Skeletal muscle satellite cell (primary cell): ENCODE data around the gene TMEM259.
A peak's percentile ranks its signal among the peaks of the same experiment; 100 is the strongest.

Source experiments
- H3K27me3 ChIP-seq: 2 replicates; pipeline ENCODE4 v1.7.0; 2013; ENCODE audit warnings: low read length; ENCODE audit not compliant: control insufficient read depth, insufficient read depth
- H3K36me3 ChIP-seq: 2 replicates; pipeline ENCODE4 v1.7.0; 2013; ENCODE audit warnings: mild to moderate bottlenecking, control low read depth, low read length; ENCODE audit not compliant: insufficient read depth
- H3K4me1 ChIP-seq: 2 replicates; pipeline ENCODE4 v1.7.0; 2013; ENCODE audit warnings: low read length; ENCODE audit not compliant: control insufficient read depth, insufficient read depth
- H3K4me2 ChIP-seq: 2 replicates; pipeline ENCODE4 v1.7.0; 2013; ENCODE audit warnings: mild to moderate bottlenecking, low read length
- H3K4me3 ChIP-seq: 2 replicates; pipeline ENCODE4 v1.7.0; 2013; ENCODE audit warnings: low read length
- H3K9ac ChIP-seq: 2 replicates; pipeline ENCODE4 v1.7.0; 2013; ENCODE audit warnings: mild to moderate bottlenecking, low read depth, low read length, moderate library complexity
- H3K9me3 ChIP-seq: replicated peaks from 2 replicates; pipeline ENCODE4 v1.7.0; 2013; ENCODE audit warnings: mild to moderate bottlenecking, control low read depth, low read length

TMEM259 gene

DNA sequence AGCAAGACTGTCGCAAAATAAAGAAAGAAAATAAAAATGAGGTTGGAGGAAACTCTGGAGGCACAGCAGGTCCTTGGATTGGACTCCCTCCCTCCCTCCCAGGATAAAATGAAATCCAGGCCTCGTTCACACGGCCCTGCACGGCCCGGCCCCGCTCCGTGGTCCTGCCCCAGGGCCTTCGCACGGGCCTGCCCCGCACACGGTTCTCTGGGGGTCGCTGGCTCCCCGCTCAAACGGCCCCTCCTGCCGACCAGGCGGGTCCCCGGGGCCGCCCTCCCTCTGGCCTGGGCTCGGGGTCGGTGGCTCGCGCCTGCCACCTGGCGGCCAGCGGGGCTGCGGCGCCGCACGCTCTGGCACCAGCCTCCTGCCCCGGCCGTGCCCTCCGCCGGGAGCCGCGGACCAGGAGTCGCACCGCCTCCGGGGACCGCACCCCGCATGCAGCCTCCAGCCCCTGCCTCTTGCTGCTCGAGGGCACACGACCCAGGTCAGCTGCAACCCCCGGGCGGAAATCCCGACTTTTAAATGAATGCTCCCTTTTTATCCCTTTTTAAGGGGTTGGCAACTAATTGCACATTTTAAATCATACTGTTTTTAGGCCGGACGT lies 38.3 kb downstream of the TMEM259 start:
- peaks cover 22% of the 10 kb centered on the region for H3K4me1 ChIP-seq
- no peaks in the 10 kb centered on the region for H3K27me3 ChIP-seq
- H3K9me3 ChIP-seq, result no peaks in the 10 kb centered on the region
- peak overlapping the region; percentile 93 for H3K4me2 ChIP-seq
- peak overlapping the region; percentile 49 for H3K9ac ChIP-seq
- H3K4me3 ChIP-seq, result peak overlapping the region; percentile 70
- peaks cover 14% of the 10 kb centered on the region for H3K36me3 ChIP-seq

DNA sequence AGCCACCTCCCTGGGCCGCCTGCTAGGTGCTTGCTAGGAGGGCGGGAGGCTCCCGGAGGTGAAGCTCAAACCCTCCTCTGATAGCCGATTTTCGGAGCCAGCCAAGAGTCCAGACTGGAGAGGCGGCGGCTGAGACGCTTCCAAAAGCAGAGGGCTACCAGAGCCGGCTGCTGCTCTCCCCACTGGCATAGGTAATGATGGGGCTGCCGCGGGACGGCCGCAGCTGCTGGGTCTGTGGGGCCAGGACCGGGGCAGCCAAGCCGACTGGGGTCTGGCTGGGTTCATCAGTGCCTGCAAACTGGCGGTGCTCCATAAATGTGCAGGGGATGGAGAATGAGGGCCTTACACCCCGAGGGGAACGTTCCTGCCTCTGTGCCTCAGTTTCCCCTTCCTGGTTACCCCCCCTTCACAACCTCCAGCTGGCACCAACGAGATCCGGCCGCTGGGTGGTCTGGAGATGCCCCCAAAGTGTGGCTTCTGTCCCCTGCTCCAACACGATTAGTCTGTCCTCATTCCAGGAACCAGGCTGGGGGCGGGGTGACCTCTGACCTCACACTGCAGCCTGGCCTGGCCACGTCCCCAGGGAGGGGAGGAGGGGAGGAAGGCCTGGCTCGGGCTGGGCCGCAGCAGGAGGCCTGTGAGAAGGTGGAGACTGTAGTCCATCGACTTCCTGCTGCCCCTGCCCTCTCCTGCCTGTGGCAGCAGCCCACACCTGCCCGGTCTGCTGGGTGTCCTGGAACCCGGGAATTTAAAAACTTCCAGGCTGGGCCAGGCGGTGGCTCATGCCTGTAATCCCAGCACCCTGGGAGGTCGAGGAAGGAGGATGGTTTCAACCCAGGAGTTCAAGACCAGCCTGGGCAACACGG lies 40.6 kb downstream of the TMEM259 start:
- Histone ChIP-seq H3K4me2 (no peak overlapping the region), H3K4me3 (no peak overlapping the region), H3K9me3 (no peaks in the 10 kb centered on the region), H3K4me1 (peaks cover 22% of the 10 kb centered on the region), H3K36me3 (no peaks in the 10 kb centered on the region), H3K9ac (no peak overlapping the region), H3K27me3 (no peaks in the 10 kb centered on the region)

- Histone ChIP-seq H3K4me2 (no peak overlapping the region), H3K9ac (no peak overlapping the region), H3K36me3 (no peaks in the 10 kb centered on the region), H3K4me3 (no peak overlapping the region), H3K9me3 (no peaks in the 10 kb centered on the region), H3K27me3 (no peaks in the 10 kb centered on the region), H3K4me1 (peaks cover 18% of the 10 kb centered on the region)
Measured at GRCh38 chr19:979318-979741, 41.6 kb downstream of the TMEM259 start.

GRCh38 chr19:977058-977464 lies 43.9 kb downstream of the TMEM259 start:
- Histone ChIP-seq H3K27me3 (no peaks in the 10 kb centered on the region), H3K36me3 (peaks cover 3% of the 10 kb centered on the region), H3K4me3 (no peak overlapping the region), H3K9me3 (no peaks in the 10 kb centered on the region), H3K4me1 (peaks cover 5% of the 10 kb centered on the region), H3K9ac (no peak overlapping the region), H3K4me2 (no peak overlapping the region)

DNA sequence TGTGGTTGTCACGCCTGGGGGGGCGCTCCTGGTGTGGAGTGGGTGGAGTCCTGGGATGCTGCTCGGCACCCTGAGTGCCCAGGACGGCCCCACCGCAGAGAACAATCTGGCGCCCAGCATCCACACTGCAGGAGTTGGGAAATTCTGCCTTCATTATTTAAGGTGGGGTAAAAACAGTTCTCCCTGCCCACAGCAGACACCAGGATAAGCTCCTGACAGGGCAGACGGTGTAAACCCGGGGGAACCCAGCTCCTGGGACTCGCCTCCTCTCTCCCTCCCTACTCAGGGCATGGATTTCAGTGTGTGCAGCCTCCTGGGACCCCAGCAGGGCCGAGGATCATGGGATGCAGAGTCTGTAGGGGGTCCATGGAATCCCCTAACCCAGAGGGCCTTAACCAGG lies 44.4 kb downstream of the TMEM259 start:
- H3K9ac ChIP-seq, result no peak overlapping the region
- H3K9me3 ChIP-seq, result no peaks in the 10 kb centered on the region
- peaks cover 3% of the 10 kb centered on the region for H3K36me3 ChIP-seq
- H3K4me2 ChIP-seq, result no peak overlapping the region
- H3K4me1 ChIP-seq, result peaks cover 5% of the 10 kb centered on the region
- no peaks in the 10 kb centered on the region for H3K27me3 ChIP-seq
- H3K4me3 ChIP-seq, result no peak overlapping the region

DNA sequence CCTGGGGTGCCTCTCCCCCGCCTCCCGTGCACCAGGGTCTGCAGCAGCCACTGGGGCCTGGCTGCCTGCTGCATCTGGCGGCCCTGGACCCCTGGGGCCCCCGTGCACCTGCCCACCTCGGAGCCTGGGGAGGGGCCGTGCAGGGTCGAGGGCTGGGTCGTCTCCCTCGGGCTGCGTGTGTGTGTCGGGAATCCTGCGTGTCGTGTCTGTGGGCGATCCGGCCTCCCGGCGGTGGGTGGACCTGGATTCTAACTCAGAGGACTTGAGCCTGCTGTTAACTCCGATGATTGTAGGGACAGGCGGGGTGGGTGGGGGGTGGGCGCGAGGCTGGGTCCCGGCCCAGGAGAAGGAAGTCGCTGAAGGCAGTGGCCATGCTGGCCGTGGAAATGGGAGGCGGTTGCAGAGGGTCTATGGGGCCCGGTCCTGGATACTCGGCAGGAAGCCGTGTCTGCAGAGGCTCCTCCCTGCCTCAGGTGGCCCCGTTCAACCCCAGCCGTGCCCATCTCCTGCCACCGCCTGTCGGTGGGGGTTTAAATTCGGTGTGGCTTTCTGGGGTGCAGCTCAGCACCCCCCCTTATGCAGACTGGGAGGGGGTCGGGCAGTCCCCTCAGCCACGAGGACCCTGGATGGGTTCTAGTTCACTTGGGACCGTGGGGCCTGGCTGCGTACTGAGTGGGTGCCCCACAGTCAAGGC lies 46.2 kb downstream of the TMEM259 start:
- H3K4me3 ChIP-seq, result no peak overlapping the region
- H3K36me3 ChIP-seq, result peaks cover 12% of the 10 kb centered on the region
- peaks cover 7% of the 10 kb centered on the region for H3K9me3 ChIP-seq
- no peak overlapping the region for H3K9ac ChIP-seq
- H3K4me1 ChIP-seq, result no peaks in the 10 kb centered on the region
- no peak overlapping the region for H3K4me2 ChIP-seq
- no peaks in the 10 kb centered on the region for H3K27me3 ChIP-seq

DNA sequence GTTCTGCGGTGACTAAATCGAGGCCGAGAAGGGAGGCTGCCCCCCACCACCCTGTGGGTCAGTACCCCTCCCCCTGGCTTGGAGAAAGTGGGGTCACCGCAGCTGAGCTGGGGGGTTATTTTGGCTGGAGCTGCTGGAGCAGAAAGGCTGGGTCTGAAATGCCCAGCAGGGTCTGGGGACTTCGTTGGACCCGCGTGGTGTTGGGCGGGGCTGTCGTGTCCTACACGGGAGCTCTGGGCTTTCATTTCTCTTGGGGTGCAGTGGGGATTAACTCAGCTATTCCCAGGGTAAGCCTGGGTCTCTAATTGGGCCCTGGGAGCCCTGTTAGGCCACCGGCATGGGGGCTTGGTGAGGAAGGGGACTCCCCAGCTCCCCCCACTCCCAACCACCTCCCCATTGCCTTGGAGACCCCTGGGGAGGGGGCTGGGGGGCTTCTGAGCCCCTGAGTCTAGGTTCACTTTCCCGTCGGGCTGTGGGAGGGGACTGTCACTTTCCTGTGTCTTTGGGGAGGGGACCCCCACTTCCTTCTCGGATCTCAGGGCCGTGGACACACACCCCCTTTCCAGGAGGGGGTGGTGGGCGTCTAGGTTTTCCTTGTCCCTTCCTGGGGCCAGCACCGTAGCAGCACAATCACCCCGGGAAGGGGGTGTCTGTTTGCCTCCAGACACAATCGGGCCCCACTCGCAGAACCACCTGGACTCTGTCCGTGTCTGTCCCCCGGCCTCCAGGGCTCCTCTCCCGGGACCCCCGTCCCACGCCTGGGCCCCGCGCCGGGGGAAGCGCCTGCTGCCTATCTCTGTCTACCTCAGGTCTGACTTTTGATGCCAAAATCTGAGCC lies 47.0 kb downstream of the TMEM259 start:
- no peak overlapping the region for H3K9ac ChIP-seq
- H3K36me3 ChIP-seq, result peaks cover 12% of the 10 kb centered on the region
- H3K9me3 ChIP-seq, result peaks cover 7% of the 10 kb centered on the region
- H3K4me2 ChIP-seq, result no peak overlapping the region
- no peak overlapping the region for H3K4me3 ChIP-seq
- H3K4me1 ChIP-seq, result no peaks in the 10 kb centered on the region
- no peaks in the 10 kb centered on the region for H3K27me3 ChIP-seq

- no peak overlapping the region for H3K4me3 ChIP-seq
- H3K9me3 ChIP-seq, result peaks cover 7% of the 10 kb centered on the region
- no peaks in the 10 kb centered on the region for H3K4me1 ChIP-seq
- H3K27me3 ChIP-seq, result no peaks in the 10 kb centered on the region
- no peak overlapping the region for H3K4me2 ChIP-seq
- H3K36me3 ChIP-seq, result peaks cover 20% of the 10 kb centered on the region
- H3K9ac ChIP-seq, result no peak overlapping the region
Measured at GRCh38 chr19:972281-972680, 48.6 kb downstream of the TMEM259 start.

GRCh38 chr19:971795-972194 lies 49.1 kb downstream of the TMEM259 start:
- Histone ChIP-seq H3K9ac (no peak overlapping the region), H3K27me3 (no peaks in the 10 kb centered on the region), H3K36me3 (peaks cover 20% of the 10 kb centered on the region)

GRCh38 chr19:970695-971094 lies 50.2 kb downstream of the TMEM259 start:
- no peak overlapping the region for H3K4me2 ChIP-seq
- H3K4me3 ChIP-seq, result no peak overlapping the region
- H3K9me3 ChIP-seq, result peaks cover 7% of the 10 kb centered on the region
- H3K4me1 ChIP-seq, result no peaks in the 10 kb centered on the region
- peaks cover 25% of the 10 kb centered on the region for H3K36me3 ChIP-seq
- no peaks in the 10 kb centered on the region for H3K27me3 ChIP-seq
- no peak overlapping the region for H3K9ac ChIP-seq

More at GRCh38 chr19:971795-972194, 49.1 kb downstream of the TMEM259 start:
- peaks cover 7% of the 10 kb centered on the region for H3K9me3 ChIP-seq
- no peak overlapping the region for H3K4me3 ChIP-seq
- H3K4me1 ChIP-seq, result no peaks in the 10 kb centered on the region
- no peak overlapping the region for H3K4me2 ChIP-seq
